ENCODE data around the gene PTPN18.

PTPN18 gene

GRCh38 chr2:130344578-130344977 is 11.3 kb upstream of the PTPN18 start:
- no peak for TF ChIP-seq Cebpa-rat (IDR thresholded peaks at IDR 0.05)
- H3K4me1 ChIP-seq, result peaks cover 24 to 39% (median 29%) of the 10 kb centered on the region in 10 experiments
- H3K4me2 ChIP-seq, result peak overlapping the region; percentile 87 to 98 (median 97); a peak in 20 of 22 replicates

GRCh38 chr2:130345091-130345490 is 10.8 kb upstream of the PTPN18 start:
- Histone ChIP-seq H3K9me3 (replicated peaks in 1 of 11) (no peaks in the 10 kb centered on the region), H4K20me1 (peaks cover 0 to 69% (median 51%) of the 10 kb centered on the region in 11 experiments; a peak in 16 of 22 replicates), H3K27me3 (no peaks in the 10 kb centered on the region), H3K4me3 (no peak overlapping the region), H3K9ac (no peak overlapping the region), H3K27ac (no peak overlapping the region), H3K4me2 (no peak overlapping the region), H3K36me3 (peaks cover 48 to 67% (median 60%) of the 10 kb centered on the region in 11 experiments), H3K4me1 (peaks cover 21 to 34% (median 27%) of the 10 kb centered on the region in 10 experiments)
- TF ChIP-seq Cebpa-rat (IDR thresholded peaks at IDR 0.05), result no peak

More at GRCh38 chr2:130344578-130344977, 11.3 kb upstream of the PTPN18 start:
- H3K9me3 ChIP-seq (replicated peaks in 1 of 11), result no peaks in the 10 kb centered on the region
- H3K36me3 ChIP-seq, result peaks cover 51 to 70% (median 65%) of the 10 kb centered on the region in 11 experiments
- no peak overlapping the region for H3K27ac ChIP-seq
- H3K9ac ChIP-seq, result peak overlapping the region in 8 of 11 experiments; percentile 84 to 96 (median 90); a peak in 10 of 22 replicates
- H4K20me1 ChIP-seq, result peaks cover 0 to 67% (median 51%) of the 10 kb centered on the region in 11 experiments; a peak in 16 of 22 replicates
- H3K4me3 ChIP-seq, result peak overlapping the region in 5 of 10 experiments; percentile 79 to 97 (median 91); a peak in 7 of 20 replicates
- no peaks in the 10 kb centered on the region for H3K27me3 ChIP-seq

- TF ChIP-seq Cebpa-rat (IDR thresholded peaks at IDR 0.05), result no peak
- H3K27ac ChIP-seq, result no peak overlapping the region
- no peaks in the 10 kb centered on the region for H3K9me3 ChIP-seq (replicated peaks in 1 of 11)
- H3K36me3 ChIP-seq, result peaks cover 43 to 62% (median 55%) of the 10 kb centered on the region in 11 experiments
- H4K20me1 ChIP-seq, result peaks cover 0 to 70% (median 51%) of the 10 kb centered on the region in 11 experiments; a peak in 16 of 22 replicates
- no peak overlapping the region for H3K9ac ChIP-seq
- H3K4me2 ChIP-seq, result no peak overlapping the region
- H3K4me3 ChIP-seq, result no peak overlapping the region
- H3K27me3 ChIP-seq, result no peaks in the 10 kb centered on the region
- H3K4me1 ChIP-seq, result peaks cover 20 to 28% (median 24%) of the 10 kb centered on the region in 10 experiments
Observed at GRCh38 chr2:130345611-130346010, 10.2 kb upstream of the PTPN18 start.

- Histone ChIP-seq H3K4me1 (peaks cover 15 to 26% (median 23%) of the 10 kb centered on the region in 10 experiments), H3K27me3 (no peaks in the 10 kb centered on the region), H3K4me2 (no peak overlapping the region), H3K9ac (no peak overlapping the region), H3K9me3 (replicated peaks in 1 of 11) (no peaks in the 10 kb centered on the region), H3K36me3 (peaks cover 41 to 60% (median 54%) of the 10 kb centered on the region in 11 experiments), H3K27ac (no peak overlapping the region), H4K20me1 (peaks cover 0 to 76% (median 51%) of the 10 kb centered on the region in 11 experiments; a peak in 16 of 22 replicates), H3K4me3 (no peak overlapping the region)
- no peak for TF ChIP-seq Cebpa-rat (IDR thresholded peaks at IDR 0.05)
Observed at GRCh38 chr2:130346041-130346740, 9.7 kb upstream of the PTPN18 start.

DNA sequence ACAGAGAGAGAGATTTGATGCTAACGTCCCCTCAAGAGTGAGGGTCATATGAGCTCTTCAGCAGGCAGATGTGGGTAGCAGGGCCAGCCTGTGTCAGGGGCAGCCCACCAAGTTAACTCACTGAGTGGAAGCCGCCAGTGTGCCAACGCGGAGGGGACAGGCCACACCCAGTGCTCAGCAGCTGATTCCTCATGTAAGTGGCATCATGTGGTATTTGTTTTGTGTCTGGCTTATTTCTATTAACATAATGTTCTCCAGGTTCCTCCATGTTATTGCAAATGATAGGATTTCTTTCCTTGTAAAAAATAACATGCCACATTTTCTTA is 9.2 kb upstream of the PTPN18 start:
- no peak overlapping the region for H3K27ac ChIP-seq

DNA sequence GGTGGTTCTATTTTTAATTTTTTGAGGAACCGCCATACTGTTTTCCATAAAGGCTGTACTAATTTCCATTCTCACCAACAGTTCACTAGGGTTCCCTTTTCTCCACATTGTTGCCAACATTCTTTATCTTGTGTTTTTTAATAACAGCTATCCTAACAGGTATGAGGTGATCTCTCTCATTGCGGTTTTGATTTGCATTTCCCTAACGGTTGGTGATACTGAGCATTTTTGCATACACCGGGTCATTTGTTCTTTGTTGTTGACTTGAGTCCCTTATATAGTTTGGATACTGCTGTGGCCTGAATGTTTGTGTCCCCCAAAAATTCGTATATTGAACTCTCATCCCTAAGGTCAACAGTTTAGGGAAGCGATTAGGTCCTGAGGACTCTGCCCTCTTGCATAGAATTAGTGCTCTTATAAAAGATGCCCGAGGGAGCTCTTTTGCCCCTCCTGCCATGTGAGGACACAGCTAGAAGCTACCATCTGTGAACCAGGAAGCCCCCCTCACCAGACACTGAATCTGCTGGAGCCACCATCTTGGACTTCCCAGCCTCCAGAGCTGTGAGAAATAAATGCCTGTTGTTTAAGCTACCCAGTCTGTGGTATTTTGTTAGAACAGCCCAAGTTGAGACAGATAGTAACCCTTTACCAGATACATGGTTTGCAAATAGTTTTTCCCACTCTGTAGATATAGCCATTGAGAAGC is 8.5 kb upstream of the PTPN18 start:
- no peak overlapping the region for H3K27ac ChIP-seq
- TF ChIP-seq Cebpa-rat (IDR thresholded peaks at IDR 0.05), result no peak
- H4K20me1 ChIP-seq, result peaks cover 0 to 86% (median 52%) of the 10 kb centered on the region in 11 experiments; a peak in 16 of 22 replicates
- no peaks in the 10 kb centered on the region for H3K9me3 ChIP-seq (replicated peaks in 1 of 11)
- no peak overlapping the region for H3K4me3 ChIP-seq
- H3K4me1 ChIP-seq, result peaks cover 24 to 34% (median 31%) of the 10 kb centered on the region in 10 experiments
- peaks cover 41 to 60% (median 54%) of the 10 kb centered on the region in 11 experiments for H3K36me3 ChIP-seq
- H3K4me2 ChIP-seq, result no peak overlapping the region
- no peaks in the 10 kb centered on the region for H3K27me3 ChIP-seq
- no peak overlapping the region for H3K9ac ChIP-seq

More for the DNA sequence above, 9.2 kb upstream of the PTPN18 start:
- Histone ChIP-seq H3K27me3 (no peaks in the 10 kb centered on the region), H3K4me1 (peaks cover 17 to 27% (median 24%) of the 10 kb centered on the region in 10 experiments), H3K9ac (no peak overlapping the region), H3K36me3 (peaks cover 41 to 60% (median 54%) of the 10 kb centered on the region in 11 experiments), H3K4me2 (no peak overlapping the region), H3K9me3 (replicated peaks in 1 of 11) (no peaks in the 10 kb centered on the region), H3K4me3 (no peak overlapping the region), H4K20me1 (peaks cover 0 to 81% (median 51%) of the 10 kb centered on the region in 11 experiments; a peak in 16 of 22 replicates)
- no peak for TF ChIP-seq Cebpa-rat (IDR thresholded peaks at IDR 0.05)

GRCh38 chr2:130349174-130349573 is 6.7 kb upstream of the PTPN18 start:
- H3K9me3 ChIP-seq (replicated peaks in 1 of 11), result no peaks in the 10 kb centered on the region
- peaks cover 41 to 57% (median 51%) of the 10 kb centered on the region in 11 experiments for H3K36me3 ChIP-seq
- H4K20me1 ChIP-seq, result peaks cover 0 to 73% (median 44%) of the 10 kb centered on the region in 11 experiments; a peak in 16 of 22 replicates
- H3K27ac ChIP-seq, result no peak overlapping the region
- no peak overlapping the region for H3K9ac ChIP-seq
- no peak for TF ChIP-seq Cebpa-rat (IDR thresholded peaks at IDR 0.05)
- H3K4me2 ChIP-seq, result no peak overlapping the region
- no peaks in the 10 kb centered on the region for H3K27me3 ChIP-seq
- peaks cover 33 to 45% (median 41%) of the 10 kb centered on the region in 10 experiments for H3K4me1 ChIP-seq
- no peak overlapping the region for H3K4me3 ChIP-seq

DNA sequence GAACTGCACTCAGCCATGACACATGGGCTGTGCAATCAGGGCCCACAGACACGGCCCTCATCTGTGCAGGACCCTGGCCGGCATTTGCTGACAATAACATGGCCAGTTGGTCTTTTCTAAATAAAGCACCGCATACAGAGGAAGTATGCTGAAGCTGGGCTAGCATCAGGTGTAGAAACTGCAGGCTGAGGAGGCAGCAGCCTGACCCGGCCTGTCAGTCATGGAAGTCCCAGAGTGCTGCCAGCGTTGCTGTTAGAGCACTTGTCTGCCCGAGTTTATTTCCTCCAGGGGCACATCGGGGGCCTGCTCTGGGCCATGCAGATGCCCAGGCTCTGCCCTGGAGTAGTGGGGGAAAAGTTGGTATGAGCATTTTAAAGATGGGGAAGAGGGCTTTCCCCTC is 4.1 kb upstream of the PTPN18 start:
- Histone ChIP-seq H3K9me3 (replicated peaks in 1 of 11) (no peaks in the 10 kb centered on the region), H3K27ac (peak overlapping the region in 9 of 11 experiments; percentile 40 to 79 (median 71); a peak in 18 of 22 replicates), H3K27me3 (peaks cover 0 to 4% (median 0%) of the 10 kb centered on the region in 11 experiments; a peak in 1 of 22 replicates), H4K20me1 (peaks cover 0 to 48% (median 24%) of the 10 kb centered on the region in 11 experiments; a peak in 15 of 22 replicates), H3K9ac (peak overlapping the region; percentile 7 to 72 (median 65); a peak in 18 of 22 replicates), H3K4me3 (peak overlapping the region; percentile 5 to 55 (median 34); a peak in 13 of 20 replicates), H3K4me1 (peaks cover 44 to 58% (median 52%) of the 10 kb centered on the region in 10 experiments), H3K36me3 (peaks cover 16 to 31% (median 26%) of the 10 kb centered on the region in 11 experiments), H3K4me2 (peak overlapping the region; percentile 79 to 98 (median 92))
- no peak for TF ChIP-seq Cebpa-rat (IDR thresholded peaks at IDR 0.05)

Measured in BLaER1 treated with 17β-estradiol and CSF1 and Interleukin-3, amounts not matched to agents 10 nM and 100 nM (cell line).